Measurements from ENCODE around the gene HRH2.

HRH2 gene

DNA sequence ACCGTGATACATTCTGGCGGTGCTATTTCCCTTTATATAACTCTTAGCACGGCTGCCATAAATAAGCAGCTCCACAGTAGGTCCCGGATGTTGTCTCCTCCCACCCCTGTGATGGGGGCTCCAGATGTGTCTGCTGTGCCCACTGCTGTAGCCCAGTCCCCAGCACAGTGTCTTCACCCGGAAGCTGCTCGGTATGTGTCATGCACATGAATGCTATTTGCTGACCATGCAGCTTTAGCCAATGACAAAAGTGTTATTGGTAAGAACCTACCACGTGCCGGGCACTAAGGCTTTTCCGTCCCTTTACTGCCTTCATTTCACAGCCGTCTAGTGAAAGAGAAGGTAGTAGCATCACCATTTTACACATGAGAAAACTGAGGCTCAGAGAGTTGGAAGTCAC is 20.2 kb downstream of the HRH2 start:
- DNase-seq, result no peak

DNA sequence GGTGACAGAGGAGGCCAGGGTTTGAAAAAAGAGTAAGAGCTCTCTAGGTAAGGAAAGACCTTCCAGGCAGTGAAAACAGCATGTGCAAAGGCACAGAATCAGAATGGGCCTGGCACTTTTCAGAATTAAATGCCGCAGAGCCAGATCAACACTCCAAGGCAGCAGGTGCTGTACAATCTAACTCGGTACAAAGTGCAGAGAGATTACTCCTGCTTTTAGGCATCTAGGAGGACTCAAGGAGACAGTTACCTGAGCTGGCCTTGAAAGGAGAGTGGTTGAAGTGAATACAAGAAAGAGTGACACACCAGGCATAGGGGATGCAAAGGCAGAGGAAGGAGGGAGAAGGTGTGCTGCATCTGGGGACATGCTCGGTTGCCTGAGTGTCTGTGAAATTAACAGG is 21.5 kb downstream of the HRH2 start:
- DNase-seq, result no peak

DNA sequence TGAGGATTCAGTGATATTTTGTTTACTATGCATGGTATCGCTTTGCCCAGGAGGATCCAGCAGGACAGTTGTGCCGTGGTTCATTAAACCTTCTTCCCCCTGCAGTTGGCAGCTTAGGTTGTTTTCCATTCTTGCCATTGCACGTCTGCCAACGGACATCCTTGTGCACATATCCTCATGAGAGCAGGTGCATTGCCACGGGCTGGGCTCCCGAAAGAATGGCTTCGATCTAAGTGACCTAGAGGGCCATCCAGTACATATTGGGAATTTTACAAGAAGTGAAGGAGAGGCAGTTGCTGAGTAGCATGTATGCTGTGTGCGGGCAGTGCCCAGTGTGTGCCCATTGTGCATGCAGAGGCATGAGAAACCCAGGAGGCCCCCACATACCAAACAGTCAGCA is 22.1 kb downstream of the HRH2 start:
- DNase-seq, result no peak

DNA sequence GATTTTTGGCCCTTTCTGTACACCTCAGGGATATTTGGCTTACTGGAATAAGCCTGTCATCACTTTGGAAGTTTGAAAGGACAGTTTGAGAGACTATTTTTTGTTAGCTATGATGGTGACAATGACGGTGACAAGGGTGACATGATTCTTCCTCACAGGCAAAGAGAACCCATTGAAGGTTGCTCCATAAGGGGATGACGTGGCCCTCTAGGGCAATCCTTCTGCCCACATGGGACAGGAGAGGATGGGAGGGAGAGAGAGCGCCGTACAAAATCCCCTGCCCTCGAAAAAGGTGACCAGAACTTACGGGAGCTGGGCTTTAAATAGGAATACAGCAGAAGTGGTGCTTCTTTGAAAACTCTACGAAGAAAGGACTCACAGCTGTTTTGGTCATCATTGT is 22.6 kb downstream of the HRH2 start:
- DNase-seq, result no peak

DNA sequence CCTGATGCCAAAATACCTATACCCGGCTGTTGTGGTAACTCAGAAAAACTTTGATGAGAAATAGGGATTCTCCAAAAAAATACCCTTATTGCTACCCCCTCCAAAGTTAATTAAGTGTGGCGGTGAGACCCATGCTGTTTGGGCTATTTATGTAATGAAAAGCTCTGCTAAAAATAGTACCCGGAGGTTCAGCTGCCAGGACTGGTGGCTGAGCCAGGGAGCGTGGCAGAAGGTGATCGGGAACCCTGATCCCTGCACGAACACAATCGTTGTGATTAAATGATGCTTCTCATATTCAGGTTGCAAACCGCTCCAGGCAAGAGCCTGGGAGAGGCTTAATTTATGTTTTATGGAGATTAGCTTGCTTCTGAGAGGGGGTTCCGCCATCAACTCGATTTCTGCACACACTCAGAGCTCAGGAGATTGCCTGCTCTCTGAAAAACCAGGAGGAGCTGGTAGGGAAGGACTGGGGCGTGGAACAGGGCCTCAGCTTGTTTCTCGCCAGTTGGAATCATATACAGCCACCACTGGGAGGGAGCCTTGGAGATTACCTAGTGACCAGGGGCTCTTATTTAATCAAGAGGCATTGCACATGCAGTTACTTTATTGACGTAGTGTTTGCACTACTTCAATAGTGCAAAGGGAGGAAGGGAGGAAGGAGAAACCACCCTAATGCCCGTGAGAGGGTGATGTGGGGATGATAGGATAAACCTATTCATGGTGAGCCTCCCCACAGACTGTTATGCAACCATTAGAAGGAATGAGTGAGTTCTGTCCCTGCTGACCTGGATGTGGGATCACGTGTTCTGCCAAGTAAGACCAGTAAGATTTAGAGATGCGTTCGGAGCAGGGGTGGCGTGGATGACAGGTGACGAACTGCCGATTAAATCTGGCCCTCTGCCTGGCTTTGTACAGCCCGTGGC is 23.4 kb downstream of the HRH2 start:
- DNase-seq, result no peak

DNA sequence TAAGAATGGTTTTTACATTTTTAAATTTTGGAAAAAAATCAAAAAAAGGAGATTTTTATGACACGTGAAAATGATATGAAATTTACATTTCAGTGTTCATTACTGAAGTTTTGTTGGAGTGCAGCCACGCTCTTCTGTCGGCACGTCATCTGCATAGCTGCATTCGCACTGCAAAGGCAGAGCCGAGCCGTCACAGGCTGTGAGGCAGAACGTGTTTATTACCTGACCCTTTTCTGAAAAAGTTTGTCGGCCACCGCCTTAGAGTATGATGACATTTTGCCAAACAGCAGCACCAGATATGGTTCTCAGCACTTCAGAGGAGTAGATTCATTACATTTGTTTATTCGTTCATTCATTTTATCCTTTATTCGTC is 24.1 kb downstream of the HRH2 start:
- no peak for DNase-seq

DNA sequence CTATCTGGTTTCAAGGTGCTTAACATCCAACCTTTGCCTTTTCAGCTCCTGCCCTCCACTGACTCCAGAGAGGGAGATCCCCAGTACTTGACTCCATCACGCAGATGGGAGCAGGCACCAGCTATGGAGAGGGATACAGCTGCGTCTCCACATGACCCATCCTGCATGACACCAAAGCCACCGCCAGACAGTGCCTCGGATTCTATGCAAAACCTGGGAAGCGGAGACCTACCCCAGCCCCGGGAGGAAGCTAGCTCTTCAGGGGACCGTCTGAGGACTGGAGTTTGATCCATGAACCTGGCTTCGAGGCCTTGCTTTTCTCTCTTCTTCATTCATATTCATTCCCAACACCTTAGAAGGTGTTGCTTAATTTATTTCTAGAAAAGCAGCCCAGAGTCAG is 24.8 kb downstream of the HRH2 start:
- no peak for DNase-seq

DNA sequence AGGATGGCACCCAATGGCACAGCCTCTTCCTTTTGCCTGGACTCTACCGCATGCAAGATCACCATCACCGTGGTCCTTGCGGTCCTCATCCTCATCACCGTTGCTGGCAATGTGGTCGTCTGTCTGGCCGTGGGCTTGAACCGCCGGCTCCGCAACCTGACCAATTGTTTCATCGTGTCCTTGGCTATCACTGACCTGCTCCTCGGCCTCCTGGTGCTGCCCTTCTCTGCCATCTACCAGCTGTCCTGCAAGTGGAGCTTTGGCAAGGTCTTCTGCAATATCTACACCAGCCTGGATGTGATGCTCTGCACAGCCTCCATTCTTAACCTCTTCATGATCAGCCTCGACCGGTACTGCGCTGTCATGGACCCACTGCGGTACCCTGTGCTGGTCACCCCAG is 25.4 kb downstream of the HRH2 start:
- no peak for DNase-seq

DNA sequence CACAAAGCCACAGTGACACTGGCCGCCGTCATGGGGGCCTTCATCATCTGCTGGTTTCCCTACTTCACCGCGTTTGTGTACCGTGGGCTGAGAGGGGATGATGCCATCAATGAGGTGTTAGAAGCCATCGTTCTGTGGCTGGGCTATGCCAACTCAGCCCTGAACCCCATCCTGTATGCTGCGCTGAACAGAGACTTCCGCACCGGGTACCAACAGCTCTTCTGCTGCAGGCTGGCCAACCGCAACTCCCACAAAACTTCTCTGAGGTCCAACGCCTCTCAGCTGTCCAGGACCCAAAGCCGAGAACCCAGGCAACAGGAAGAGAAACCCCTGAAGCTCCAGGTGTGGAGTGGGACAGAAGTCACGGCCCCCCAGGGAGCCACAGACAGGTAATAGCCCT is 26.1 kb downstream of the HRH2 start:
- DNase-seq, result no peak

DNA sequence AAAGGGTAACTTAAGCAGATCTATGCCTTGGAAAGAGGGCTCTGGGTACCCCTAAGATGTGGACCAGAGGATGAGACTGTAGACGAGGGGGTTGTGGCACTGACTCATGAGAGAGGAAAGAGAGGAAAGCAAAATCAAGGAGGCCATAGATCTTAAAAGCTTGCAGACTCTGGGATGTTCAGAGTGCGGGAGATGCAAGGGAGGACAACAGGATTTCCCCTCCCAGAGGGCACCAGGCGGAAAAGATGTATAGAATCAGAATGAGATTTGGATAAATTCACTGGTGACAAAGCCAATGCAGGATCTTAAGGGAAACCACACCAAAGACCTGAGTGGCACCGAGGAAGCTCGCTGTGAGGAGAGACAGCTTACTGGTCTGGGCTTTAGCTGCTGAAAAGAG is 27.1 kb downstream of the HRH2 start:
- no peak for DNase-seq

DNA sequence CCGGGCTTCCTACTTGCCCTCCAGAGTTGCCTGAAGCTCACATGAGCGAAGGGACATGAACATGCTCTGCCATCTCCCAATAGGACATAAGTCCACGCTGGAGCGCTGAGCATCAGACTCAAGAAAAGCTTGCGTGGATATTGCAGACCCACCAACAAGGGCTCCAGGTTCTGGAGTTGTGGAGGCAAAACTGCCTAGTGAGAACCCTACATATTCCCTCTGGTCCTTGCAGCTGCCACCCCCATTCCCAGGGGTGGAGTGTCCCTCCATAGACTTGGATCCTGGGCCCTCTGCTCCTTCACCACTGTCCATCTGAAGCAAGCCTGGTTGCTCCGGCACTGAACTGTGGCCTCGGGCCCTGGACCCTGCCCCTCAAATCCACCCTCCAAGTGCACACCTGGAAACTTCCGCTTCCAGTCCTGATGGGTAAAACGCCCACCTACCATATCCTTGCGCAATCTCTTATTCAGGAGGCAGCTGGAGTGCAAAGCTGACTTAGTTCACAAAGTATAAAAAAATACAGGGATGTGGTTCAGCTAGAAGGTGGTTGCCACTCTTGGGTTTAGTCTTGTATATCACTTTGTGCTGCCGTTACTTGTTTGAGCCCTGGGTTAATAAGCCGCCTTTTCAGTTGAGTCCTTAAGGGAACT is 28.0 kb downstream of the HRH2 start:
- DNase-seq, result no peak

DNA sequence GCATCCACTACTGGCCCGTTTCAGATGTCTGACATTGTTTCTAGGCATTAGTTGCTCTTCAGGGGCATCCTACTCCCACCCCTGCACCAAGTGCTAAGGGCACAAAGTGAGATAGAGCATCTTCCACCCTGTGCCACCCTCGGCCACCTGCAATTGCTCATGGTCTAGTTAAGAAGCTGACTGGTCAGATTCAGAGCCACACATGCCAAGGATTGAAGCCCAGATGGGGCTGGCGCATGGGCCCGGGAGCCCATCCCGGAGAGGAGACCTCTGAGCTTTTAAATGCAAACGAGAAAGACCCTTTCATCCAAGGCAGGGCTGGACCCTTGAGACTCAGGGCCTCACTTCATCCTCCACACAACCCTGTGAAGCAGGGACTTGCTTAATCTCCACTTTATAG is 28.5 kb downstream of the HRH2 start:
- DNase-seq, result no peak

DNA sequence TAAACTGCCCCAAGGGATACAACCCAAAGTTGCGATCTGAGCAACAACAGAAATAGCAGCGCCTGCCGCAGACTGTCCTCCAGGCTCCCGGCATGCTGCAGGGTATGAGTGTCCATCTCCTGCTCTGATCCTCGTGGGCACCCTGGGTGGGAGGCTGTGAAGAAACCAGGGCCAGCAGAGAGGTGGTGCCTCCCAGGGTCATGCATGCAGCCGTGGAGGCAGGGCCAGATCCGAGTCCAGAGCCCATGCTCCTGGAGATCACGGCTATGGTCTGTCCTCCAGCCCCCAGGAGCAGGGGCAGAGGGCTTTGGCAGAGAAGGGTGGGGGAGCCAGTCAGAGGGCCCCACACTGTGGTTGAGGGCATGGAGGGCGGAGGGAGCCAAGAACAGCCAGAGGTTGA is 29.0 kb downstream of the HRH2 start:
- no peak for DNase-seq

DNA sequence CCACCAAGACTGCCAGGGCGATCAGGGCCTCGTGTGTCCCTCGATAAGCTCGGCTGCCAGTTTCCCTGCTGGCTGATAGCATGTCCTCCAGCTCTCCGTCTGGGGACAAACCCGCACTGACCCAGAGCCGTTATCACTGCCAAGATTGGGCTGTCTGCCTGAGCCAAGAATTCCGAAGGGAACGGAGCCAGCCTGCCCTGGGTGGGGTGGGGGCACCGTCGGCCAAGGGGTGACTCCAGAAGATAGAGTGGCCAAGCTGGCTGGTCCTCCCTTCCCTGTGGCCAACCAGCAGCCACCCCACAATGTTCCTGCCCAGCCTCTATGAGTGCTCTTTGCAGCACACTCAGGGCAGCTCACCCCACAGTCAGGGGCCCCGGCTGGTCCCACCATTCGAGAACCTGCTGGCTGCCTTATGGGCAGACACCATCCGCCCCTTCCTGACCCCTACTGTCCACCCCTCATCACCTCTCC is 29.4 kb downstream of the HRH2 start:
- DNase-seq, result no peak

DNA sequence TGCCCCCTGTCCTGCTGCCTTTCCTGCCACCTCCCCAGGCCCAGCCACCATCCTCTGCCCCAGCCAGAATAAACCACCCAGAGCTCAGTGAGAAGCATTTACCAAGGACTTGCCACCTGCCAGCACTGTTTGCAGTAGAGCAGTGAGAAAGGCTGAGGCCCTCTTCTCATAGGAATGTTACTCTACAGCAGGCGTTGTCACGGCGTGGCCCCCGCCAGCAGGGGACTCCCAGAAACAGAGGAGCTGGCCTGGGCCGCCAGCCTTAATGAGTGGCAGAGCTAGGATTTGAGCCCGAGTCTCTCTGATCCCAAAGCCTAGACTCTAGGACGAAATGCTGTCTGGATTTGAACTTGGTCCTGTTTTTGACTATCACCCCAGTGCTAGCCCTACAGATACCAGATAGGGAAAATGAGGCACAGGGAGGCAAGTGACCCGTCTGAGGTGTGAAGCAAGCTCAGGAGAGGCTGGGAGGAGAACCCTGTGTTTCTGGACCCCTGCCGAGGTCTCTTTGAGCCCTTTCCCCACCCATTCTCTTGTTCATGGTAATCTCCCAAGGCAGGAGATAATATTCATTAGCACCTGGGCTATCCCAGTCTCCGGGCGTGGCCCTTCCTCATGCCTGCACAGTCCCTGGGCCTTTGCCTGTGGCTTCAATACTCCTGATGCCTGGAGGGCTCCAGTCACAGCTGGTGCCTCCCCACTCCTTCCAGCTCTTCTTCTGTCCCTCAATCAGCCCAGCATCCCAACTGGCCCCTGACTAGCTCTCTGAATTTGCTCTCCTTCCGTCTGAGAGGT is 30.7 kb downstream of the HRH2 start:
- no peak for DNase-seq

DNA sequence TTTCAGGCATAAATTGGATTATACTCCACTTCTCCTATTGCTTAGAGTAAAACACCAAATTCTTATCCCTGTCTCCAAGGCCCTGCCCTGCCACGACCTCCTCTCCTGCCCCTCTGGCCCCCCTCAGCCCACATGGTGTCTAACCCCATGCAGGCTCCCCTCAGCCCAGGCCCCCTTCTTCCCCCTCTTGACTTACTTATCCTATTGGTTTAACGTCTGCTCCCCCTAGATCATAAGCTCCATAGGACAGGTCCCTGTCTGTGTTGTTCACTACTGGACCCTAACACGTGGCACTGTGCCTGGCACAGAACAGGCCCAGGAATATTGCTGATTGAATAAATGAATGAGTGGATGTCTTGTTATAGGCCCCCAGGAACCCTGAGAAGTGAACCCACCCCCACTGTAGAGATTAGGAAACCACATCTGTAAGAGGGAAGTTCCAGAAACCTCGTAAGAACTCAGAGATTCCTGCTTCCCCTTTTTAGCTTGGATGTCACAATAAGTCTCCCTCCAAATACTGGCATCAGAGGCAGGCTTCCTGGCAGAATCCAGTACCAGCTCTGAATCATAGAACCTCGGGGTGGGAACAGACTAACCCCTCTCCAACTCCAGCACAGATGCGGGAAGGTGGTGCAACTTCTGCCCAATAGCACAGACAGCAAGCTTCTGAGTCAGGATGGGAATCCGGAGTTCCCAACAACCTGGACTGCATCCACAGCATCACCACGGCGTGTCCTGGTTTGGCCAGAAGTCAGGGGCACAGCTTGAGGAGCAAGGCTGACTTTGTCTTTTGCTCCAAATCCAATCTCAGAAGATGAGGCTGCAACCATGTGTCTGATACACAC is 31.5 kb downstream of the HRH2 start:
- no peak for DNase-seq

DNA sequence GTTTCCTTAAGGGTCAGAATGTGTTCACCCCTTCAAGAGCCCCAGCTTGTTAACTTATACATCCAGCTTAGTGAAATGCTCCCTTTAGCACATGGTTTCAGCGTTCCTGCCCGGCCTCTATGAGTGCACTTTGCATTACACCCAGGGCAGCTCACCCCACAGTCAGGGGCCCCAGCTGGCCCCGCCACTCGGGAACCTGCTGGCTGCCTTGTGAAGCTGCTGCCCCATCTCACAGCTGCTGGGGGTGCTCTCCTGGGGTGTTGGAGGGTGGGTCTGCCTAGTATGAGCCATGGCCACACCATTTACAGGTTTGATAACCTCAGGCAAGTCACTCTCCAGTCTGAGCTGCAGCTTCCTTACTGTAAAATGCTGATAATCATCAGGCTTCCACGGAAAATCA is 32.2 kb downstream of the HRH2 start:
- DNase-seq, result no peak

DNA sequence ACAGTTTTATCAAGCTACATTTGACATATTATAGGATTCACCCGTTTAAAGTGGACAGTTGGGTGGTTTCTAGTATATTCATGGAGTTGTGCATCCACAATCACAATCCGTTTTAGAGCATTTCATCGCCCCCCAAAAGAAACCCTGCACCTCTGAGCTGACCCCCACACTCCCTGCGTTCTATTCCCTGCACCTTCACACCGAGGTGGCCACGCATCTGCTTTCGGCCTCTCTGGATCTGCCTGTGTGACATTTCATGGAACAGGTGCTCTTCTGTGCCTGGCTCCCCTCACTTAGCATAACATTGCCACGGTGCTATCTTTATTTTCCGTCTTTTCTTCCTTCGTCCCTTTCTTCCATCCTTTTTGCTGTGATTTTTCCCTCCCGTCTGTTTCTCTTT is 32.7 kb downstream of the HRH2 start:
- no peak for DNase-seq

DNA sequence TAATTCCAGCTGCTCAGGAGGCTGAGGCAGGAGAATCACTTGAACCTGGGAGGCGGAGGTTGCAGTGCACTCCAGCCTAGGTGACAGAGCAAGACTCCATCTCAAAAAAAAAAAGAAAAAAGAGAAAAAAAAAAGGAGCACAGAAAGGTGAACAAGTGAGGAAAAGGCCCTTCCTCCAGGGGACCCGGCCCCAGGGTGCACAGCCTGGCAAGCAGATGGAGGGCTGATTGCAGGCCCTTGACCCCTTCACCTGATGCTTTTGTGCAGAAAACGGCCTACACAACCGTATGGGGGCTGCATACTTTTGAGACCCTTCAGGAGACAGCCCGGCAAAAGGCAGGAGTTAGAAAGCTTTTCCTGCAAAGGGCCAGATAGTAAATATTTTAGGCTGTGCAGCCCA is 33.9 kb downstream of the HRH2 start:
- no peak for DNase-seq

DNA sequence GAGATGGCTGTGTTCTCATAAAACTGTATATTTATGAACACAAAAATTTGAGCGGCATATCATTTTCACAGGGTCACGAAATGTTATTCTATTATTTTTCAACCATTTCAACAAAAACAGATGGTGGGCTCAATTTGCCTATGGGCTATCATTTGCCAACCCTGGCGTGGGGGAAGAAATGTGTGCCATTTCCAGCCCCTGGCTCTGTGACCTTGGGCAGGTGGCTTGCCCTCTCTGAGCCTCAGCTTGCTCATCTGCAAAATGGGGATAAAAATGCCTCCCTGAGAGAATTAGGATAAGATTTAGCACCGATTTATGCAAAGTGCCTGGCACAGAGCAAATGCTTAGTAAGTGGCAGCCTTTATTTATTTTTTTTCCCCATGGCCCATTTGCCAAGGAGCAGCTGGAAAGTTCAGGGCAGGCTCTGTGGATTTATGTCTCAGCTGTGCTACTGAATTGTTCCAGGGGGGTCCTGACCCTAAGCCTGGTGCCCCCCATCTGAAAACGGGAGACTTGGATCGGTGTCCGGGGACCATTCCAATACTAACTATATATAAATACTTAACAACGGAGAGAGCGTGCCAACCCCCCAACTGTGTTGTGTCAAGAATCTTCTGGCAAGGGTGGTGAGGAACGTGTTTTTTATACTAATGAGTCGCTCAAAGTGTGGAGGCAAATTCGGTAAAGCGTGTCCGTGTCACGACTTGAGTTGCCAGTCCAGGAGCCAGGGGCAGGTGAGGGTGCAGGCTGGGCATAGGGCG is 34.5 kb downstream of the HRH2 start:
- no peak for DNase-seq

DNA sequence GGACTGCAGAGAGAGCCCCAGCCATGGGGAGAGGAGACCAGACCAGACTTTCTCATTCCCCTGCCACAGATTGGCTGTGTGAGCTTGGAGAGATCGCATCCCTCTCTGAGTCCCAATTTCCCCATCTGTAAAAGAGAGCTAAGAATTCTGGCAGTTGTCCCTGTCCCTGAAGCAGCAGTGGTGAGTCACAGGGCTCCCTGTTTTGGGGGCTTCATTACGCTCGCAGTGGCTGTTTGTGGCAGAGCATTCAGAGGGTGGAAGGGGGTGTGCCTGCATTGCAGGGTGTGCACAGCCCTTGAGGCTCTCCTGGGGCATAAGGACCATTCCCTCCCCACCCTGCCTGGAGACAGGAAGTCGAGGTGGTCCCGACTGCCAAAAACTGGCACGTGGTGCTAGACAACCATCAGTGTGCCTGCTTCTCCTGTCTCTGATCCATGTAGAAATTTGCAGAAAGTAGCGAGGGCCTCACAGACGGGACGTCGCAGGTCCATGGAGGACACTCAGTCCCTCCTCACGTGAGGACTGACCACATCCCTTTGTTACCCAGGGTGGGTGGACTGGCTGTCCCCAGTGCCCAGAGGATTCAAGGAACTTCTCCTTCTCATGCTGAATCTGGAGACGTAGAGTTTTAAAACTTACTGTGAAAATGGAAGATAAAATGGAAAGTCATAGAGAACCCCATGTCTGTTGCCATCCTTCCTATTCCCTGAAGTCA is 35.3 kb downstream of the HRH2 start:
- no peak for DNase-seq
